ENCODE data around the gene SUFU. TPM values are rescaled to one million over a fixed set of nuclear protein-coding genes. Genes with fewer than 3 reads are reported as not detected.
A peak's percentile ranks its signal among the peaks of the same experiment; 100 is the strongest.

The SUFU gene
- total RNA-seq, 3 donors from 2014 or later (not counting 1 experiment from before 2014, with no cell fraction given), result 8.2 to 13.0 (median 11.5) TPM

DNA sequence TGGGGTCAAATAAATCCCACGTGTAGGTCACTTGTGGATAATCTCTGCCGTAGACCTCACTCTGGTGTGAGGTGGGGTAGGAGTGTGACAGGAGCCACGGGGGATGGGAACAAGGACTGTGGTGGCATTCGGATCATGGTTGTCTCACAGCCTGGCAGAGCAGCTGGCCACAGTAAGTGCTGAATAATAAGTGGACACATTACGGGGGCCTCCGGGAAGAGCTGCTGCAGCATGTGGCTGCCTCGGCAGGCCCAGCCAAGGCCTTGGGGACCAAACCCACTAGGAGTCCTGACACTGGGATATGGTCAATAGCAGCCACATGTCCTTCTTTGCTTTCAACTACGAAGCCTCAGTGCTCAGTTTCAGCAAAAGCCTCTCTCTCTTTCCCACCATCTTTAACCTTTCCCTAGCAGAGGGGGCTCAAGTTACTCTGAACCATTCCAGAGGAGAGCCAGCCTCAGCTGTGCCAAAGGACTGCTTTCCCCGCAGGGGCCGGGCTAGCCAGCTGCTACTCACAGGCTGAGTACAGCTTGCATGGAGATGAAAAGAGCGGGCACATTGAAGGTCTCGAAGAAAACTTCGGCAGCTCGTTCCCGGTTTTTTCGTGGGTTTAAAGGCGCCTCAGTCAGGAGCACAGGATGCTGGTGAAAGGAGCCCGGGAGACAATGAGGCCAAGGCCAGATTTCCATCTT is 18.5 kb upstream of the SUFU start:
- TF ChIP-seq, protein P1, sequence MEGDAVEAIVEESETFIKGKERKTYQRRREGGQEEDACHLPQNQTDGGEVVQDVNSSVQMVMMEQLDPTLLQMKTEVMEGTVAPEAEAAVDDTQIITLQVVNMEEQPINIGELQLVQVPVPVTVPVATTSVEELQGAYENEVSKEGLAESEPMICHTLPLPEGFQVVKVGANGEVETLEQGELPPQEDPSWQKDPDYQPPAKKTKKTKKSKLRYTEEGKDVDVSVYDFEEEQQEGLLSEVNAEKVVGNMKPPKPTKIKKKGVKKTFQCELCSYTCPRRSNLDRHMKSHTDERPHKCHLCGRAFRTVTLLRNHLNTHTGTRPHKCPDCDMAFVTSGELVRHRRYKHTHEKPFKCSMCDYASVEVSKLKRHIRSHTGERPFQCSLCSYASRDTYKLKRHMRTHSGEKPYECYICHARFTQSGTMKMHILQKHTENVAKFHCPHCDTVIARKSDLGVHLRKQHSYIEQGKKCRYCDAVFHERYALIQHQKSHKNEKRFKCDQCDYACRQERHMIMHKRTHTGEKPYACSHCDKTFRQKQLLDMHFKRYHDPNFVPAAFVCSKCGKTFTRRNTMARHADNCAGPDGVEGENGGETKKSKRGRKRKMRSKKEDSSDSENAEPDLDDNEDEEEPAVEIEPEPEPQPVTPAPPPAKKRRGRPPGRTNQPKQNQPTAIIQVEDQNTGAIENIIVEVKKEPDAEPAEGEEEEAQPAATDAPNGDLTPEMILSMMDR (IDR thresholded peaks at IDR 0.05), result no peak
- no peaks in the 10 kb centered on the region for H3K27me3 ChIP-seq (ENCODE audit: control insufficient read depth, insufficient read depth, low read length)
- no peak overlapping the region for H3K4me3 ChIP-seq (ENCODE audit: low read length)
- no peaks in the 10 kb centered on the region for H3K4me1 Mint-ChIP-seq
- H3K27ac Mint-ChIP-seq, result no peak overlapping the region
- no peak overlapping the region for H3K4me3 Mint-ChIP-seq
- DNase-seq, result no peak
- intact Hi-C loops (cut with micrococcal nuclease), result no loop called here
- no peak for ATAC-seq
- no peaks in the 10 kb centered on the region for H3K9me3 ChIP-seq (ENCODE audit: control insufficient read depth, insufficient read depth, low read length)
- WGBS (ENCODE audit: insufficient coverage), result 97% methylated on average over 18 of the region's 18 CpGs
- no peaks in the 10 kb centered on the region for H3K36me3 Mint-ChIP-seq
- no peaks in the 10 kb centered on the region for H3K9me3 Mint-ChIP-seq
- no peaks in the 10 kb centered on the region for H3K27me3 Mint-ChIP-seq (ENCODE audit: low read depth in 2 of 2)
- H3K36me3 ChIP-seq (ENCODE audit: control insufficient read depth, insufficient read depth, low read length), result peaks cover 91% of the 10 kb centered on the region
- H3K4me1 ChIP-seq (ENCODE audit: control insufficient read depth, insufficient read depth, low read length), result no peaks in the 10 kb centered on the region
- H3K27ac ChIP-seq (ENCODE audit: low read length), result no peak overlapping the region

DNA sequence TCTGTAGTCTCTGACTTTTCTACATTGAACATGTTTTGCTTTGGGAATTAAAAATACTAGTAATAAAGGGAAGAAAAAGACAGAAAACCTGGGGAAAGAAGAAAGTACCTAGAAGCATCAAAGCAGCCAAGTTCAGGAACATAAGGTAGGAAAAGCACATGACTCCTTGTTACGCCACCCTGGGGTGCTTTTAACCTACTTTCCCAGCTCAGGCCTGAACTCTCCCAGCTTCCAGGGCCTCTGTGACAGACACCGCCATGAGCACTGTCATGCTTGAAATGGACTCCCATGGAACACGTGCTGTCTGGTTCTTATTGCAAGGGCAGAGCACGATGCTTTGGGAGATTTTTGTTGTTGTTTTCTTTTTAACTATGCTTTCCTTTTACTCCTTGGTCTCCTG is 12.6 kb upstream of the SUFU start:
- H3K27ac Mint-ChIP-seq, result no peak overlapping the region
- Histone ChIP-seq H3K9me3 (ENCODE audit: control insufficient read depth, insufficient read depth, low read length) (no peaks in the 10 kb centered on the region), H3K4me3 (ENCODE audit: low read length) (no peak overlapping the region), H3K27me3 (ENCODE audit: control insufficient read depth, insufficient read depth, low read length) (no peaks in the 10 kb centered on the region), H3K27ac (ENCODE audit: low read length) (no peak overlapping the region), H3K4me1 (ENCODE audit: control insufficient read depth, insufficient read depth, low read length) (peaks cover 5% of the 10 kb centered on the region), H3K36me3 (ENCODE audit: control insufficient read depth, insufficient read depth, low read length) (peaks cover 45% of the 10 kb centered on the region)
- DNase-seq (no peak), ATAC-seq (no peak)
- peaks cover 26 to 29% of the 10 kb centered on the region in 2 donors for H3K4me1 Mint-ChIP-seq
- H3K9me3 Mint-ChIP-seq, result no peaks in the 10 kb centered on the region
- WGBS (ENCODE audit: insufficient coverage), result 96% methylated on average over 4 of the region's 4 CpGs
- intact Hi-C loops (cut with micrococcal nuclease), result no loop called here
- no peaks in the 10 kb centered on the region for H3K27me3 Mint-ChIP-seq (ENCODE audit: low read depth in 2 of 2)
- TF ChIP-seq, protein P1 (IDR thresholded peaks at IDR 0.05), result no peak
- H3K4me3 Mint-ChIP-seq, result no peak overlapping the region
- H3K36me3 Mint-ChIP-seq, result no peaks in the 10 kb centered on the region

DNA sequence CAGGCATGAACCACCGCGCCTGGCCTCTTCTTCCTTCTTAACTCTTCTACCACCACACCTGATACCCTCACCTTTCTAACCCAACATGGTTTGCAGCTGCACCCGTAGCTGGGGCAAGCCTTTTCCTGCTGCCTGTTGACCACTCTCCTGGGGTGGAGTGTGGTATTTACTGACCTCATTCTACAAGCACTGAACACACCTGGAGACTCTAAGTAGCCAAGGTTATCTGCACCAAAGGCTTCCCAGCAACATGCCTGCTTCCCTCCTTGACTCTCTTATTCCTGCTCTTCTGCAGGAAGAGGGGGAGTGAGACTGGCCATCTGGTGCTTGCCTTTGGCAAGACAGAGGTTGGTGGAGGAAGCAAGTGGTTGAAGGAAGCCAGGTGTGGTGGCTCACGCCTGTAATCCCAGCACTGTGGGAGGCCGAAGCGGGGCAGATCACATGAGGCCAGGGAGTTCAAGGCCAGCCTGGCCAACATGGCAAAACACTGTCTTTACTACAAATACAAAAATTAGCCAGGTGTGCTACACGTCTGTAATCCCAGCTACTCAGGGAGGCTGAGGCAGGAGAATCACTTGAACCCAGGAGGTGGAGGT is 11.3 kb upstream of the SUFU start:
- H3K27me3 Mint-ChIP-seq (ENCODE audit: low read depth in 2 of 2), result no peaks in the 10 kb centered on the region
- H3K9me3 Mint-ChIP-seq, result no peaks in the 10 kb centered on the region
- no peak overlapping the region for H3K4me3 Mint-ChIP-seq
- no peaks in the 10 kb centered on the region for H3K9me3 ChIP-seq (ENCODE audit: control insufficient read depth, insufficient read depth, low read length)
- no peak overlapping the region for H3K27ac ChIP-seq (ENCODE audit: low read length)
- peaks cover 34 to 36% of the 10 kb centered on the region in 2 donors for H3K4me1 Mint-ChIP-seq
- H3K36me3 Mint-ChIP-seq, result no peaks in the 10 kb centered on the region
- no peak overlapping the region for H3K4me3 ChIP-seq (ENCODE audit: low read length)
- TF ChIP-seq, protein P1 (IDR thresholded peaks at IDR 0.05), result no peak
- ATAC-seq (no peak), DNase-seq (no peak)
- H3K27me3 ChIP-seq (ENCODE audit: control insufficient read depth, insufficient read depth, low read length), result no peaks in the 10 kb centered on the region
- H3K4me1 ChIP-seq (ENCODE audit: control insufficient read depth, insufficient read depth, low read length), result peaks cover 5% of the 10 kb centered on the region
- intact Hi-C loops (cut with micrococcal nuclease), result no loop called here
- H3K36me3 ChIP-seq (ENCODE audit: control insufficient read depth, insufficient read depth, low read length), result peaks cover 34% of the 10 kb centered on the region
- H3K27ac Mint-ChIP-seq, result peak overlapping the region in 1 of 2 donors; percentile 27
- WGBS (ENCODE audit: insufficient coverage), result 92% methylated on average over 6 of the region's 7 CpGs
